SK-N-SH (cell line): ENCODE data around the gene ELOA. TPM values are rescaled to one million over a fixed set of nuclear protein-coding genes. Genes with fewer than 3 reads are reported as not detected.

Experiments
- CTCF ChIA-PET: fragments of 300-600, 350-600 bp; formaldehyde crosslinking; extraction: SDS; loops from one replicate; lab custom pipeline; 2021; lab: Yijun Ruan, JAX
- POLR2A ChIA-PET: fragments of 350-600 bp; sonication (Branson Sonifier 250); formaldehyde crosslinking; extraction: SDS; loops from one replicate; lab custom pipeline; 2020; ENCODE audit warnings: antibody characterized with exemption, inconsistent platforms; lab: Yijun Ruan, JAX
- DNase-seq: peaks from one replicate; pipeline ENCODE4 v3.0.0; 2012
- H2AFZ ChIP-seq: fragments of 200-600 bp; sonication (generic); 2 replicates; pipeline ENCODE4 v1.8.1; 2016; ENCODE audit warnings: antibody characterized with exemption, mild to moderate bottlenecking, low read depth
- H3F3A ChIP-seq: fragments of 200-600 bp; sonication (generic); replicated peaks from 2 replicates; pipeline ENCODE3; 2016; ENCODE audit warnings: antibody characterized with exemption, mild to moderate bottlenecking; ENCODE audit not compliant: insufficient read depth
- H3K27ac ChIP-seq, 2 experiments: fragments of 200-500 bp in 1 of 2; fragments of 200-600 bp in 1 of 2; sonication (Bioruptor generic) in 1 of 2; sonication (generic), shearing (Covaris generic) in 1 of 2; 2 replicates each; pipeline versions ENCODE4 v1.5.1 to v1.6.1; 2014 to 2016; ENCODE audit warnings: low read depth in 2 of 2, inconsistent platforms in 1 of 2, low read length in 1 of 2, mild to moderate bottlenecking in 1 of 2, mixed read lengths in 1 of 2
- H3K27me3 ChIP-seq: fragments of 200-600 bp; sonication (generic), shearing (Covaris generic); 2 replicates; pipeline ENCODE4 v1.6.1; 2016; ENCODE audit warnings: mixed run types; ENCODE audit not compliant: insufficient read depth
- H3K36me3 ChIP-seq, 2 experiments: fragments of 200-500 bp in 1 of 2; fragments of 200-600 bp in 1 of 2; sonication (Bioruptor generic) in 1 of 2; sonication (generic) in 1 of 2; replicated peaks in 1 of 2; 2 replicates each; pipeline versions ENCODE3 to v1.5.1; 2014 to 2016; ENCODE audit warnings: low read length in 1 of 2, mild to moderate bottlenecking in 1 of 2; ENCODE audit not compliant: insufficient read depth in 2 of 2, control insufficient read depth in 1 of 2
- H3K4me1 ChIP-seq, 2 experiments: fragments of 200-500 bp in 1 of 2; fragments of 200-600 bp in 1 of 2; sonication (Bioruptor generic) in 1 of 2; sonication (generic), shearing (Covaris generic) in 1 of 2; 2 replicates each; pipeline versions ENCODE4 v1.5.1 to v1.6.1; 2014 to 2016; ENCODE audit warnings: low read depth in 1 of 2, low read length in 1 of 2, mixed run types in 1 of 2; ENCODE audit not compliant: insufficient read depth in 2 of 2, control insufficient read depth in 1 of 2
- H3K4me2 ChIP-seq: fragments of 200-600 bp; sonication (generic), shearing (Covaris generic); 2 replicates; pipeline ENCODE4 v1.6.1; 2017; ENCODE audit warnings: mixed run types
- H3K4me3 ChIP-seq, 2 experiments: fragments of 200-500 bp in 1 of 2; fragments of 200-600 bp in 1 of 2; sonication (Bioruptor generic) in 1 of 2; sonication (generic), shearing (Covaris generic) in 1 of 2; 2 replicates each; pipeline versions ENCODE4 v1.5.1 to v1.8.1; 2014 to 2016; ENCODE audit warnings: low read depth in 2 of 2, inconsistent platforms in 1 of 2, low read length in 1 of 2, mild to moderate bottlenecking in 1 of 2, mixed read lengths in 1 of 2, moderate library complexity in 1 of 2
- H3K79me2 ChIP-seq: fragments of 200-600 bp; sonication (generic); 2 replicates; pipeline ENCODE4 v1.8.1; 2017; ENCODE audit warnings: mild to moderate bottlenecking; ENCODE audit not compliant: insufficient read depth
- H3K9ac ChIP-seq: fragments of 200-600 bp; sonication (generic); 2 replicates; pipeline ENCODE4 v1.6.1; 2017; ENCODE audit warnings: mixed run types
- H3K9me2 ChIP-seq: fragments of 200-600 bp; sonication (generic); 2 replicates; pipeline ENCODE4 v1.6.1; 2017; ENCODE audit warnings: mixed run types
- H3K9me3 ChIP-seq: fragments of 200-600 bp; sonication (generic); 2 replicates; pipeline ENCODE4 v1.6.1; 2017; ENCODE audit warnings: mixed run types, mild to moderate bottlenecking, moderate library complexity
- H4K20me1 ChIP-seq: fragments of 200-600 bp; sonication (generic); 2 replicates; pipeline ENCODE4 v1.6.1; 2017; ENCODE audit warnings: mild to moderate bottlenecking, mixed run types; ENCODE audit not compliant: insufficient read depth
- EZH2phosphoT487 ChIP-seq: fragments of 200-600 bp; sonication (generic); IDR thresholded peaks from 2 replicates; pipeline ENCODE4 v1.6.1; 2017; ENCODE audit warnings: low read depth, mixed run types, mild to moderate bottlenecking, antibody characterized with exemption, moderate library complexity, borderline replicate concordance
- FOSL2 ChIP-seq: IDR thresholded peaks from 2 replicates; pipeline ENCODE4 v1.4.0; 2012; ENCODE audit warnings: low read depth, mild to moderate bottlenecking, moderate library complexity, borderline replicate concordance
- FOXJ3 ChIP-seq: sonication (generic); formaldehyde crosslinking; IDR thresholded peaks from 2 replicates; pipeline ENCODE4 v1.5.1; 2020; ENCODE audit warnings: mild to moderate bottlenecking, missing genetic modification reagents
- FOXM1 ChIP-seq: IDR thresholded peaks from 2 replicates; pipeline ENCODE4 v1.4.0; 2012; ENCODE audit warnings: low read depth, mild to moderate bottlenecking
- GABPA ChIP-seq: IDR thresholded peaks from 2 replicates; pipeline ENCODE4 v1.4.0; 2012; ENCODE audit warnings: low read depth, mild to moderate bottlenecking
- GATA2 ChIP-seq: sonication (generic); formaldehyde crosslinking; IDR thresholded peaks from 2 replicates; pipeline ENCODE4 v1.5.0; 2020; ENCODE audit warnings: mild to moderate bottlenecking, missing genetic modification reagents
- JUND ChIP-seq: IDR thresholded peaks from 2 replicates; pipeline ENCODE4 v1.4.0; 2012
- MAX ChIP-seq: IDR thresholded peaks from 2 replicates; pipeline ENCODE4 v1.4.0; 2012; ENCODE audit warnings: low read depth
- MXI1 ChIP-seq: IDR thresholded peaks from 2 replicates; pipeline ENCODE4 v1.6.1; 2012; ENCODE audit warnings: mild to moderate bottlenecking, low read depth, low read length, improper control_type of control experiment
- NFIC ChIP-seq: IDR thresholded peaks from 2 replicates; pipeline ENCODE4 v1.4.0; 2012; ENCODE audit warnings: borderline replicate concordance
- RAD21 ChIP-seq: IDR thresholded peaks from 2 replicates; pipeline ENCODE4 v1.6.1; 2012; ENCODE audit warnings: mild to moderate bottlenecking, low read length
- RCOR1 ChIP-seq: fragments of 150-350 bp; IDR thresholded peaks from 2 replicates; pipeline ENCODE4 v1.6.1; 2017; ENCODE audit warnings: antibody characterized with exemption, low read length
- RFX5 ChIP-seq: IDR thresholded peaks from 2 replicates; pipeline ENCODE4 v1.6.1; 2012; ENCODE audit warnings: mild to moderate bottlenecking, improper control_type of control experiment, low read length
- RXRA ChIP-seq: IDR thresholded peaks from 2 replicates; pipeline ENCODE4 v1.4.0; 2012; ENCODE audit warnings: low read depth, mild to moderate bottlenecking, borderline replicate concordance
- SMC3 ChIP-seq: IDR thresholded peaks from 2 replicates; pipeline ENCODE4 v1.6.1; 2012; ENCODE audit warnings: low read depth, low read length, improper control_type of control experiment
- TAF1 ChIP-seq: IDR thresholded peaks from 2 replicates; pipeline ENCODE4 v1.6.1; 2012; ENCODE audit warnings: low read depth, mild to moderate bottlenecking, low read length, moderate library complexity, borderline replicate concordance
- TCF12 ChIP-seq: IDR thresholded peaks from 2 replicates; pipeline ENCODE4 v1.4.0; 2012
- USF1 ChIP-seq: IDR thresholded peaks from 2 replicates; pipeline ENCODE4 v1.4.0; 2012; ENCODE audit warnings: low read depth, borderline replicate concordance
- YY1 ChIP-seq: IDR thresholded peaks from 2 replicates; pipeline ENCODE4 v1.4.0; 2012; ENCODE audit warnings: low read depth, mild to moderate bottlenecking
- ZBTB33 ChIP-seq: IDR thresholded peaks from 2 replicates; pipeline ENCODE4 v1.4.0; 2012; ENCODE audit warnings: low read depth, borderline replicate concordance
- WGBS: methylation state at CpG from one replicate; pipeline ENCODE4 v1.1.6; 2017; ENCODE audit warnings: low lambda C conversion rate; 5-methylcytosine and 5-hydroxymethylcytosine counted together
- polyA plus RNA-seq, 3 experiments: library from polyadenylated mRNA; depleted of rRNA; stranded (reverse); fragments of >200 nt; gene quantifications; 2 replicates each; pipeline ENCODE4 v1.2.3, GENCODE V29; 2012
- TF ChIP-seq, protein P1 (sequence below): fragments of 150-350 bp; IDR thresholded peaks from 2 replicates; pipeline ENCODE4 v1.6.1; 2016; ENCODE audit warnings: mild to moderate bottlenecking, low read depth, low read length
- TF ChIP-seq, protein P2 (sequence below): IDR thresholded peaks from 2 replicates; pipeline ENCODE4; 2012
- TF ChIP-seq, protein P3 (sequence below): fragments of 150-350 bp; IDR thresholded peaks from 2 replicates; pipeline ENCODE4 v1.6.1; 2017; ENCODE audit warnings: antibody characterized with exemption, low read length, low read depth, borderline replicate concordance
- TF ChIP-seq, protein P4 (sequence below): IDR thresholded peaks from 2 replicates; pipeline ENCODE4 v1.6.1; 2012; ENCODE audit warnings: mild to moderate bottlenecking, low read depth, low read length, moderate library complexity

Gene ELOA
- polyA plus RNA-seq, 1 of the 3 experiments (the other 2 are of a cell fraction) = 14.5 TPM

DNA sequence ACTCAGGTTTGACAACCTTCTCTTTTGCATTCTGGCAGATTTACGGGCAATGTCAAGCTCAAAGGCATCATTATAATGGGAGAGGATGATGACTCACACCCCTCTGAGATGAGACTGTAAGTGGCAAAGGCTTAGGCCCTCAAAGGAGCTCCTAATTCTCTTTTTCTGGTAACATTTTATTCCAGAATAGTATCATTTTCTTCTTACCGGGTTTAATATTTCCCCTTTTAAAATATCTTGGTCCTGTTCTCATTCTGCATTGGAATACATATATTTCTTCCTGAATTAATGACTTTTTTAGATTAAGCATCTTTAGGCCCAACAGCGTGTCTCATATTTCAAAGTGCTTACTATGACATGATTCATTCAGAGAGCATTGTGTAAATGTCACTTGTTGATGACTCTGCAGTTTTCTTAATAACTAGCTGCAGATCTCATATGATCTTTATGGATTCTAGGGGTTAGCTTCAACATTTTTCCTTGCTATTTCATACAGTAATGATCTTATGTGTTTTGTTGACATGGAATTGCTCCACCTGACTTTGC, 36.6 kb downstream of the ELOA start:
- no peak for DNase-seq
- peak overlapping the region in 1 of 2 experiments; percentile 86; a peak in 2 of 4 replicates for H3K4me3 ChIP-seq
- H3F3A ChIP-seq = peaks cover 17% of the 10 kb centered on the region
- no peak overlapping the region for H2AFZ ChIP-seq
- peak overlapping the region; percentile 93 for H3K4me2 ChIP-seq
- peak overlapping the region; percentile 73; the same call in 1 of the 2 replicates for H3K9ac ChIP-seq
- no peaks in the 10 kb centered on the region for H3K27me3 ChIP-seq
- ChIA-PET POLR2A (interaction anchor here (0.7 kb wide), 1 partner anchor 11 kb away, joined by 3 read pairs; the partner anchor contains the start of gene LYPLA2), CTCF (interaction anchor here (0.9 to 3.5 kb wide), 6 partner anchors 8 to 136 kb away, joined by 3 to 17 read pairs (median 3); partner anchors contain the start of gene RPL11)
- 47% methylated on average over 3 of the region's 3 CpGs for WGBS
- H3K4me1 ChIP-seq = peaks cover 12 to 21% of the 10 kb centered on the region in 2 experiments; a peak in 3 of 4 replicates
- peaks cover 85% of the 10 kb centered on the region for H3K79me2 ChIP-seq
- peak overlapping the region in 1 of 2 experiments; percentile 68; a peak in 2 of 4 replicates for H3K27ac ChIP-seq
- peaks cover 11 to 27% of the 10 kb centered on the region in 2 experiments for H3K36me3 ChIP-seq
- no peaks in the 10 kb centered on the region for H3K9me2 ChIP-seq
- H3K9me3 ChIP-seq = no peaks in the 10 kb centered on the region
- H4K20me1 ChIP-seq = peaks cover 20% of the 10 kb centered on the region
- TF ChIP-seq, protein P1, sequence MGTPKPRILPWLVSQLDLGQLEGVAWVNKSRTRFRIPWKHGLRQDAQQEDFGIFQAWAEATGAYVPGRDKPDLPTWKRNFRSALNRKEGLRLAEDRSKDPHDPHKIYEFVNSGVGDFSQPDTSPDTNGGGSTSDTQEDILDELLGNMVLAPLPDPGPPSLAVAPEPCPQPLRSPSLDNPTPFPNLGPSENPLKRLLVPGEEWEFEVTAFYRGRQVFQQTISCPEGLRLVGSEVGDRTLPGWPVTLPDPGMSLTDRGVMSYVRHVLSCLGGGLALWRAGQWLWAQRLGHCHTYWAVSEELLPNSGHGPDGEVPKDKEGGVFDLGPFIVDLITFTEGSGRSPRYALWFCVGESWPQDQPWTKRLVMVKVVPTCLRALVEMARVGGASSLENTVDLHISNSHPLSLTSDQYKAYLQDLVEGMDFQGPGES = no peak
- TF ChIP-seq EZH2phosphoT487 (no peak), SMC3 (no peak), USF1 (no peak), FOXM1 (no peak), FOSL2 (peak; percentile 36), RFX5 (no peak), FOXJ3 (CRISPR knock-in tag) (no peak), JUND (peak; percentile 32; the same call in 1 of the 2 replicates), MAX (0 out of 2 replicates have a peak, but pooled peaks have one; percentile 33), NFIC (no peak), TCF12 (no peak), YY1 (no peak), ZBTB33 (no peak), GABPA (no peak), RCOR1 (no peak), RXRA (0 out of 2 replicates have a peak, but pooled peaks have one; percentile 13), GATA2 (CRISPR knock-in tag) (no peak), TAF1 (no peak), MXI1 (no peak), RAD21 (no peak)
- TF ChIP-seq, protein P2, sequence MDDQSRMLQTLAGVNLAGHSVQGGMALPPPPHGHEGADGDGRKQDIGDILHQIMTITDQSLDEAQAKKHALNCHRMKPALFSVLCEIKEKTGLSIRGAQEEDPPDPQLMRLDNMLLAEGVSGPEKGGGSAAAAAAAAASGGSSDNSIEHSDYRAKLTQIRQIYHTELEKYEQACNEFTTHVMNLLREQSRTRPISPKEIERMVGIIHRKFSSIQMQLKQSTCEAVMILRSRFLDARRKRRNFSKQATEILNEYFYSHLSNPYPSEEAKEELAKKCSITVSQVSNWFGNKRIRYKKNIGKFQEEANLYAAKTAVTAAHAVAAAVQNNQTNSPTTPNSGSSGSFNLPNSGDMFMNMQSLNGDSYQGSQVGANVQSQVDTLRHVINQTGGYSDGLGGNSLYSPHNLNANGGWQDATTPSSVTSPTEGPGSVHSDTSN = peak; percentile 80
- TF ChIP-seq, protein P3, sequence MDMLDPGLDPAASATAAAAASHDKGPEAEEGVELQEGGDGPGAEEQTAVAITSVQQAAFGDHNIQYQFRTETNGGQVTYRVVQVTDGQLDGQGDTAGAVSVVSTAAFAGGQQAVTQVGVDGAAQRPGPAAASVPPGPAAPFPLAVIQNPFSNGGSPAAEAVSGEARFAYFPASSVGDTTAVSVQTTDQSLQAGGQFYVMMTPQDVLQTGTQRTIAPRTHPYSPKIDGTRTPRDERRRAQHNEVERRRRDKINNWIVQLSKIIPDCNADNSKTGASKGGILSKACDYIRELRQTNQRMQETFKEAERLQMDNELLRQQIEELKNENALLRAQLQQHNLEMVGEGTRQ = no peak
- TF ChIP-seq, protein P4, sequence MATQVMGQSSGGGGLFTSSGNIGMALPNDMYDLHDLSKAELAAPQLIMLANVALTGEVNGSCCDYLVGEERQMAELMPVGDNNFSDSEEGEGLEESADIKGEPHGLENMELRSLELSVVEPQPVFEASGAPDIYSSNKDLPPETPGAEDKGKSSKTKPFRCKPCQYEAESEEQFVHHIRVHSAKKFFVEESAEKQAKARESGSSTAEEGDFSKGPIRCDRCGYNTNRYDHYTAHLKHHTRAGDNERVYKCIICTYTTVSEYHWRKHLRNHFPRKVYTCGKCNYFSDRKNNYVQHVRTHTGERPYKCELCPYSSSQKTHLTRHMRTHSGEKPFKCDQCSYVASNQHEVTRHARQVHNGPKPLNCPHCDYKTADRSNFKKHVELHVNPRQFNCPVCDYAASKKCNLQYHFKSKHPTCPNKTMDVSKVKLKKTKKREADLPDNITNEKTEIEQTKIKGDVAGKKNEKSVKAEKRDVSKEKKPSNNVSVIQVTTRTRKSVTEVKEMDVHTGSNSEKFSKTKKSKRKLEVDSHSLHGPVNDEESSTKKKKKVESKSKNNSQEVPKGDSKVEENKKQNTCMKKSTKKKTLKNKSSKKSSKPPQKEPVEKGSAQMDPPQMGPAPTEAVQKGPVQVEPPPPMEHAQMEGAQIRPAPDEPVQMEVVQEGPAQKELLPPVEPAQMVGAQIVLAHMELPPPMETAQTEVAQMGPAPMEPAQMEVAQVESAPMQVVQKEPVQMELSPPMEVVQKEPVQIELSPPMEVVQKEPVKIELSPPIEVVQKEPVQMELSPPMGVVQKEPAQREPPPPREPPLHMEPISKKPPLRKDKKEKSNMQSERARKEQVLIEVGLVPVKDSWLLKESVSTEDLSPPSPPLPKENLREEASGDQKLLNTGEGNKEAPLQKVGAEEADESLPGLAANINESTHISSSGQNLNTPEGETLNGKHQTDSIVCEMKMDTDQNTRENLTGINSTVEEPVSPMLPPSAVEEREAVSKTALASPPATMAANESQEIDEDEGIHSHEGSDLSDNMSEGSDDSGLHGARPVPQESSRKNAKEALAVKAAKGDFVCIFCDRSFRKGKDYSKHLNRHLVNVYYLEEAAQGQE = no peak
